Activated CD4-positive, alpha-beta T cell treated with anti-CD3 and anti-CD28 coated beads, Interleukin-2, amount 50 U/mL, for 1 hour (primary cell): Measurements from ENCODE around the gene ZNF532.

Experiments
- DNase-seq: peaks from one replicate; pipeline ENCODE4 v3.0.0-alpha.2; 2020

ZNF532 gene

GRCh38 chr18:58951986-58952702 lies 87.5 kb downstream of the ZNF532 start:
- DNase-seq: no peak

DNA sequence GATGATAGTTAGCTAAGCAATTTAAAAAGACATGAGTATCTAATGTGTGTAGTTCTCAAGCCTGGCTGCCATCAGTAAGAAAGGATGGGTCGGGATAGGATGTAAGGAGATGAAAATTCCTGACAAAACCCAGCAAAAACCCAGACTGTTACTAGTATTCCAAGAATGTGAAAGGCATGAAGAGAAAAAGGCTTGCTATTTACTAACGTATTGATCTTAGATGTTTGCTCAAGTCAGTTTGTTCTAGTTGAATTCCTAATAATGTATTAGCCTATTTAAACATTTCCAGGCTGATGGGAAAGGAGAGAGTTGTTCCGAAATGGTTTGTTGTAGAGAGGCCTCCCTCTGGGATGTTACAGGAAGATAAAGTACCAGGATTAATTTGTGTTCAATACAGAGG lies 88.2 kb downstream of the ZNF532 start:
- no peak for DNase-seq

DNA sequence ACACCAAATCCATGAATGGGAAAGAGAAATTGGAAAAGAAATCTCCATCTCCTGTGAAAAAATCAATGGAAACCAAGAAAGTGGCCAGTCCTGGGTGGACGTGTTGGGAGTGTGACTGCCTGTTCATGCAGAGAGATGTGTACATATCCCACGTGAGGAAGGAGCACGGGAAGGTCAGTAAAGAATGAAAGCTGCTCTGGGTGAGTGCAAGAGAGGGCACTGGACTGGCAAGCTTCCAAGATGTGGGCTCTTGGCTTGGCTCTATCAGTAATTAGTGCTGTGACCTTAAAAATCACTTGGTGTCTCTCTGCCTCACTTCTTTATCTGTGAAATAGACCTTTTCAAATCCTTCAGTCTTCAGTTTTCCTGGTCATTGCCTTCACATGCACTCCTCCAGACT lies 89.0 kb downstream of the ZNF532 start:
- DNase-seq: no peak

DNA sequence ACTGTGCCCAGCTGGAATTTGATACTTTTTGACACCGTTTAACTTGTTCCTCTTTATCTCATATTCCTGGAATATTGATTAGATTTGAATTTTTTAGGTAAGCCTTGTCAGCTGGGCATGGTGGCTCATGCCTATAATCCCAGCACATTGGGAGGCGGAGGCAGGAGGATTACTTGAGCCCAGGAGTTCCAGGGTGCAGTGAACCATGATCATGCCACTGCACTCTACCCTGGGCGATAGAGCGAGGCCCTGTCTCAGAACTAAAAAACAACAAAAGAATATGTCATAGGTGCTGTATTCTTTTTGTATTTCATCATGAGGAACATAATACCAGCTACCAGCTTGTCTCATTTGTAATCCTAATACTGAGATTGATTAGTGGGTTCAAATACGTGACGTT lies 90.3 kb downstream of the ZNF532 start:
- DNase-seq: no peak

DNA sequence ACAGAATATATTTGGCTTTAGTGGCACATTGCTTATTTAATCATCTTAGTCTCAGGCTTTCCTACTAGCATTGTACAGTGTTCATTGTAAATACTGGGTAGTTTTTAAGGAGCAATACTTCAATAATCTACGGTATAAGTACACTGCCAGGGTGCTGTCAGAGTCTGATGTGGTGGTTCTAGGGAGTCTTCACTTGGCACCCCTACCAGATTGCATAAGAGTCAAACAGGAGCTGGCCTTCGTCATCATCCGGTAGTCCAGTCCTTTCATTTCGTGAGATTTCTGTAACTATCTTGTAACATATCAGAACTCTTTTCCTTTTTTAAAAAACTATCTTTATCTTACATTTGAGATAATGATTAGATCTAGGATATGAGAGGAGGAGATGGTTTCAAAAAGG lies 91.1 kb downstream of the ZNF532 start:
- no peak for DNase-seq

GRCh38 chr18:58958628-58959027 lies 94.0 kb downstream of the ZNF532 start:
- DNase-seq: no peak

DNA sequence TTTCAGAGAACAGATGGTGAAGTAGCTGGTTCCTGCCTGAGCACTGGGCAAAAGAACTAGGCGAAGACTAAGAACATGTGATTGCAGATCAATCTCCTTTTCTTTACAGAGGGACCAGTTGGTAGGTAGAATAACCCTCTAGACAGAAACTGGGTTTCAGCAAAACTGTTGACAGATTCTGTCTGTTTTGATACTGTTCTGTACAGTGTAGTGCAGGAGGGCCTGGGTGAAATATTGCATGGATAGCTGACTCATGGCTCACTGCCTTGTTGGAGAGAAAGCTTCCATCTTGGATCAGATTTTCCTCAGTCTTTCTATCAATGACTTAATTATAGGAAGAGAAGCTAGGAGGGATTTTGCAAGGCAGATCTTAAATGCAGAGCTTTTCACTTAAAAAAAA lies 95.8 kb downstream of the ZNF532 start:
- DNase-seq: no peak

DNA sequence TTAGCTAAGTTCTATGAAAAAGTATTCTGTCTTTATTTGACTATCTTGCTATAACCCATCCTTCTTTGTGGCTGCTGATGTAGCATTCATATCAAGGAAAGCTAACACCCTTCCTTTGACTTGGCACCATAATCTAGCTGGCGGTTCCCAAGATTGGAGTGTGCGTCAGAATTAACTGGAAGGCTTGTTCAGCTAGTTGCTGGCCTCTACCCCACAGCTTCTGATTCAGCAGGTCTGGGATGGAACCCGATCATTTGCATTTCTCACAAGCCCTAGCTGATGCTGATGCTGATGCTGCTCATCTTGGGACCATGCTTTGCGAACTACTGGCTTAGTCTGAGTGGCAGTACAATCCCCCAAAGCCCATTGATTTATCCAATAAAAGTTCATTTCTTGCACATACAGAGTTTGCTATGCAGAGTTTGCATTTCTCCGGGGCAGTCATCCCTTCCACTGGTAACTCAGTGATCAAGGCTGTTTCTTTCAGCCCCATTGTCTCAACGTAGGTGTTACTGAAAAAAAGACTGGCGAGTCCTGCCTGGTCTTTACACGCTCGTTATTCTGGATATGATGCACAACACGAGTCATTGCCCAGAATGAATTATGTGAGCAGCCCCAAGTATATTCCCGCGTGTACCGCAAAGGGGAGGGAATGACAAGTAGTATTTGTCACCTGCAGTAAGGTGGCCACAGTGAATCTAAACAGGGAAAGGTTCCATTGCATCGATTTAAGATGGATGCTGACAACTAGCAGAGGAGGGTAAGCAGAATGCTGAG lies 96.5 kb downstream of the ZNF532 start:
- DNase-seq: no peak

DNA sequence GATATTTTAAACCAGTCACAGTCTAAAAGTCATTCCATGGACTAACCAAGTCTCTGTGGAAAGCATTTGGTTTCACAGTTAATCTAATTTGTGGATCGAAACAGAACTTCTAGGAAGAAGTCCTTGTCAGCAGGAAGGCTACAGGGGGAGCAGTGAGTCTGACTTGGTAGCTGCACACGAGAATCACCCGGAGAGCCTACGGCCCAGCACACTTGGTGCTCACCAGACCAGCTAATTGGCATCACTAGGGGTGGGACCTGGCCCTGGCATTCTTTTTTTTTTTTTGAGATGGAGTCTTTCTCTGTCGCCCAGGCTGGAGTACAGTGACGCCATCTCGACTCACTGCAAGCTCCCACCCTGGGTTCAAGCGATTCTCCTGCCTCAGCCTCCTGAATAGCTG lies 97.7 kb downstream of the ZNF532 start:
- DNase-seq: no peak

GRCh38 chr18:58965291-58966004 lies 100.8 kb downstream of the ZNF532 start:
- DNase-seq: no peak

DNA sequence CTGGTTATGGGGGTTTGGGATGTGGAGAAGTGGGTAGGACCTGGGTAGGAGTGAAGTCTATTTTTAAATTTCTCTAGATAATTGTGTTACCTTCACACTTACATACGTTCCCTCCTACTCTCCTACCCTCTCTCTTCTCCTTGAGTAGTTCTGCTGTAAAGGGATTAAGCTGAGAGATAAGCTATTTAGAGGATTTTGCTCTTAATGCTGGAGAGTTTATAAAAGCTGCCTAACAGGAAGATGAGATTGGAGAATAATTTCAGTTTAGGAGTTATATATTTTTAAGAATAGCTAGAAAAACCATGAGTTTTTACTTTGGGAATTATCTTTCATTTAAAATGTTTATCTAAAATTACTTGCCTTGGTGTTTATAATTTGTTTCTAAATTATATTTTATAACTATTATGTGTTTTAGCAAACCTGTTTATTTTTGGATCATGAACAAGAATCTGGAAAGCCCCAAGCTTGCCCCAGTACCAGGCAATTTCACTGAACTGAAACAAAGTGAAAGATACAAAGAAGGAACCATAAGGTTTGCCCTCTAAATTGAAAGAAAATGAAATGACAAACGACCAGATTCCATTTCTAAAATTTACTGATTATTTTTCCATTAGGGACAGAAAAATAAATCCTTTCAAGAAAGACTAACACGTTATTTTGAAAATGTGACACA lies 101.5 kb downstream of the ZNF532 start:
- no peak for DNase-seq

DNA sequence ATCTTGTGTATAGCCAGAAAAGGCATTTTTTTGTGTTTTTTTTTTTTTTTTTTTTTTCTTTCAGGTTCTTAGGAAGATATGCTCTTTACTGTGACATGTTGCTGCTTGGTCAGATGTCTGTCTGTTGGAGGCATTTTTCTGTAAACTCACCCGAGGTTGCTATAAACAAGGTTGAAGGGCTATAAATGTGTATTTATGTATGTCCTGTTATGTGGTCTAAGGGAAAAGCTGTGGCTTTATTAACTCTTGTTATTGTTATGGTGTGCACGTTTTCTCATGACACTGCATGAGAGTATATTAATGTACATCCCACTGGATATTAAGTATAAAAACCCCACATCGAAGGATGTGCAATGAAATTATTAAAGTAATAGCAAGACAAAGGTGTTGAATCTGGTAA lies 102.0 kb downstream of the ZNF532 start:
- no peak for DNase-seq

DNA sequence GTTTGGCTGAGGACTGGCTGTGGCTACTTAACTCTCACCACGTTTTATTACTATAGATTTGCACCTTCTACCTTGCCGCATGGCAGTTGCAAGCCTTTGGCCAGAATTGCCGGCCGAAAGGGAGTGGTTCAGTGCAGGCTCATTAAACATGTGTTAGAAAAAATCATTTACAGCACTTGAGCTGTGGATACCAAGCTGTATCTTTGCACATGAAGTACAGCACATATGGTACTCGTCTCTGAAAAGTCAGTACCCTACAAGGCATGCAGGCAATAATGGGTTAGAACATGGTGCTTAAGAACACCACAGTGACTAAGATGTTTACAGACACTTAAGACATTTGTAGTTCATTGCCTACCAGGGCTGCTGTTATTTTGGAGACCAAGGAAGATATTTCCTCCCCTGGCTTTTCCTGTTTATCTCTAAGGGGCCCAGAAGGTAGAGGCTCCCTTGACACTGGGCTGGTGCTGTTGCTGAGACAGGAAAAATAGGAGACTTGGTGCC lies 103.1 kb downstream of the ZNF532 start:
- DNase-seq: no peak

- DNase-seq: no peak
Measured at GRCh38 chr18:58970943-58971790, 106.5 kb downstream of the ZNF532 start.

- no peak for DNase-seq
Measured at GRCh38 chr18:58975296-58975695, 110.6 kb downstream of the ZNF532 start.

GRCh38 chr18:58975781-58976180 lies 111.1 kb downstream of the ZNF532 start:
- DNase-seq: no peak

GRCh38 chr18:58977223-58977622 lies 112.5 kb downstream of the ZNF532 start:
- no peak for DNase-seq

DNA sequence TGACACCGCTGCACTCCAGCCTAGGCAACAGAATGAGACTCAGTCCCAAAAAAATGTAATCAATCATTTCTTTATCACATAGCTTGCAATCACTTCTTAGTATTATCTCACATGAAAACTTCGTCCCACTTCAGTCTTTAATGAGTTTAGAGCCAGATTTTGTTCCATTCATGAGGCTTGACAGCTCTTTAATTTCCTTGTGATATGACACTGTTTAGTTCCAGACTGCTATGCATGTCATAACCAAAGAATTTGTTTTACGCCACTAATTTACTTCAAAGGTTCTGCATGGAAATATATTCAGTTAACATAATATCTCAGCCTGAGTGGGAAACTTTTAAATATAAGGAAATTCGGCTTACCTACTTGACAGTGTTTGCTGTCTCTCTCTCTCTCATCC lies 113.1 kb downstream of the ZNF532 start:
- DNase-seq: no peak

GRCh38 chr18:58978916-58979315 lies 114.2 kb downstream of the ZNF532 start:
- no peak for DNase-seq

DNA sequence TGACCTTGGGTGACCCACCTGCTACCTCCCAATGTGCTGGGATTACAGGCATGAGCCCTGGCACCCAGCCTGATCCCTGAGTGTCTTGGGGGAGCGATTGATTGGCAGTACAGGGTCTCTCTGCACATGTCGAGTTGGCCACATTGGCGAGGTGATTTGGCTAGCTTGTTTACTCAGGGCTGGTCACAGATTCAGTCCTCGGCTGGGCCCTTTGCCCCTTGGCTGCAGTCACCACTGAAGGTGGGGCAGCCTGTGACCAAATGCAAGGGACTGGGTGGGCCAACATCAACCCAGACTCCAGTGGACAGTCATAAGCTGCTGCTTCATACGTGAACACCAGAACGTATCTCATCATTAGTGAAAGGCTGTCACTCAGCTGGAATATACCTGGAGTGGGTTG lies 114.9 kb downstream of the ZNF532 start:
- no peak for DNase-seq

- DNase-seq: no peak
Measured at GRCh38 chr18:58980991-58981390, 116.3 kb downstream of the ZNF532 start.
